IMR-90 (cell line): ENCODE results near the gene TCHP.

Experiments used
- POLR2A ChIP-seq: IDR thresholded peaks from 2 replicates; pipeline ENCODE4 v1.6.1; 2012; ENCODE audit warnings: mild to moderate bottlenecking, low read depth, low read length
- RAD21 ChIP-seq: IDR thresholded peaks from 2 replicates; pipeline ENCODE4 v1.6.1; 2012; ENCODE audit warnings: low read length, improper control_type of control experiment
- TF ChIP-seq, protein P1 (sequence below): conservative IDR thresholded peaks from 2 replicates; pipeline ENCODE4 v1.5.1; 2012; ENCODE audit warnings: mild to moderate bottlenecking, low read depth, low read length, improper control_type of control experiment
- TF ChIP-seq, protein P2 (sequence below): fragments of 150-350 bp; IDR thresholded peaks from 2 replicates; pipeline ENCODE4 v1.6.1; 2017; ENCODE audit warnings: mild to moderate bottlenecking, antibody characterized with exemption, low read length, low read depth

DNA sequence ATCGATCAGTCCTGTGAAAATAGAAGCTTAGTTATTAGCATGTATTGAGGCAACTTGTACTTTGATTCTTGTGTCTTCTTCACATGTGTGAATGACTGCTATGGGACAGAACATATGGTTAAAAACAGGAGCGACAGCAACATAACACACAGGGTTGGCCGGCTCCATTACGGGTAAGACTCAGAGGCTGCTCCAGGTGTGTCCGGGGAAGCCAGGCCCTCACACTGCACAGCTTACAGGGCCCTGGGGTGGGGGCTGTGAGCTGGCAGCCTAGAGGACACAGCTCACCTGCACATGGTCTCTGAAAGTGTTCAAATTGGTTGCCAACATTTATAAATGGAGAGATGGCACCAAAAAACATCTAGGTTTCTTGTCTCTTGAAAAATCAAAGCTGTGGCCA is 31.1 kb downstream of the TCHP start:
- no peak for TF ChIP-seq POLR2A
- TF ChIP-seq, protein P1, sequence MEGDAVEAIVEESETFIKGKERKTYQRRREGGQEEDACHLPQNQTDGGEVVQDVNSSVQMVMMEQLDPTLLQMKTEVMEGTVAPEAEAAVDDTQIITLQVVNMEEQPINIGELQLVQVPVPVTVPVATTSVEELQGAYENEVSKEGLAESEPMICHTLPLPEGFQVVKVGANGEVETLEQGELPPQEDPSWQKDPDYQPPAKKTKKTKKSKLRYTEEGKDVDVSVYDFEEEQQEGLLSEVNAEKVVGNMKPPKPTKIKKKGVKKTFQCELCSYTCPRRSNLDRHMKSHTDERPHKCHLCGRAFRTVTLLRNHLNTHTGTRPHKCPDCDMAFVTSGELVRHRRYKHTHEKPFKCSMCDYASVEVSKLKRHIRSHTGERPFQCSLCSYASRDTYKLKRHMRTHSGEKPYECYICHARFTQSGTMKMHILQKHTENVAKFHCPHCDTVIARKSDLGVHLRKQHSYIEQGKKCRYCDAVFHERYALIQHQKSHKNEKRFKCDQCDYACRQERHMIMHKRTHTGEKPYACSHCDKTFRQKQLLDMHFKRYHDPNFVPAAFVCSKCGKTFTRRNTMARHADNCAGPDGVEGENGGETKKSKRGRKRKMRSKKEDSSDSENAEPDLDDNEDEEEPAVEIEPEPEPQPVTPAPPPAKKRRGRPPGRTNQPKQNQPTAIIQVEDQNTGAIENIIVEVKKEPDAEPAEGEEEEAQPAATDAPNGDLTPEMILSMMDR = no peak
- TF ChIP-seq, protein P2, sequence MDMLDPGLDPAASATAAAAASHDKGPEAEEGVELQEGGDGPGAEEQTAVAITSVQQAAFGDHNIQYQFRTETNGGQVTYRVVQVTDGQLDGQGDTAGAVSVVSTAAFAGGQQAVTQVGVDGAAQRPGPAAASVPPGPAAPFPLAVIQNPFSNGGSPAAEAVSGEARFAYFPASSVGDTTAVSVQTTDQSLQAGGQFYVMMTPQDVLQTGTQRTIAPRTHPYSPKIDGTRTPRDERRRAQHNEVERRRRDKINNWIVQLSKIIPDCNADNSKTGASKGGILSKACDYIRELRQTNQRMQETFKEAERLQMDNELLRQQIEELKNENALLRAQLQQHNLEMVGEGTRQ = no peak
- no peak for TF ChIP-seq RAD21
